ENCODE measurements around the gene HPS4.
A peak's percentile ranks its signal among the peaks of the same experiment; 100 is the strongest.

Gene HPS4

GRCh38 chr22:26462641-26463040 is 20.9 kb downstream of the HPS4 start:
- TF ChIP-seq CTCF (IDR thresholded peaks at IDR 0.05; ENCODE audit: low read depth, low read length), result no peak
- Histone ChIP-seq H3K36me3 (peaks cover 32% of the 10 kb centered on the region), H3K9me3 (no peaks in the 10 kb centered on the region), H3K4me3 (ENCODE audit: low read depth, low read length) (no peak overlapping the region), H3K4me1 (peaks cover 7% of the 10 kb centered on the region; the same call in 1 of the 2 replicates), H3K27me3 (no peaks in the 10 kb centered on the region)
- no peak for DNase-seq

- Histone ChIP-seq H3K36me3 (peaks cover 32% of the 10 kb centered on the region), H3K9me3 (no peaks in the 10 kb centered on the region), H3K4me1 (peaks cover 7% of the 10 kb centered on the region; the same call in 1 of the 2 replicates), H3K4me3 (ENCODE audit: low read depth, low read length) (no peak overlapping the region), H3K27me3 (no peaks in the 10 kb centered on the region)
- TF ChIP-seq CTCF (IDR thresholded peaks at IDR 0.05; ENCODE audit: low read depth, low read length), result no peak
- no peak for DNase-seq
These were observed 21.5 kb downstream of the HPS4 start for GRCh38 chr22:26462051-26462450.

- peak; percentile 95 for TF ChIP-seq CTCF (IDR thresholded peaks at IDR 0.05; ENCODE audit: low read depth, low read length)
- Histone ChIP-seq H3K36me3 (peaks cover 32% of the 10 kb centered on the region), H3K9me3 (no peaks in the 10 kb centered on the region), H3K4me3 (ENCODE audit: low read depth, low read length) (no peak overlapping the region), H3K27me3 (no peaks in the 10 kb centered on the region), H3K4me1 (peaks cover 7% of the 10 kb centered on the region; the same call in 1 of the 2 replicates)
- peak; percentile 87 for DNase-seq
These were observed 22.3 kb downstream of the HPS4 start for GRCh38 chr22:26461188-26461810.

GRCh38 chr22:26460202-26460601 is 23.4 kb downstream of the HPS4 start:
- peaks cover 24% of the 10 kb centered on the region for H3K36me3 ChIP-seq
- no peak for DNase-seq
- H3K27me3 ChIP-seq, result no peaks in the 10 kb centered on the region
- no peaks in the 10 kb centered on the region for H3K9me3 ChIP-seq
- TF ChIP-seq CTCF (IDR thresholded peaks at IDR 0.05; ENCODE audit: low read depth, low read length), result no peak
- peaks cover 7% of the 10 kb centered on the region; the same call in 1 of the 2 replicates for H3K4me1 ChIP-seq
- no peak overlapping the region for H3K4me3 ChIP-seq (ENCODE audit: low read depth, low read length)

GRCh38 chr22:26457661-26458272 is 25.8 kb downstream of the HPS4 start:
- no peaks in the 10 kb centered on the region for H3K9me3 ChIP-seq
- H3K4me3 ChIP-seq (ENCODE audit: low read depth, low read length), result no peak overlapping the region
- peaks cover 7% of the 10 kb centered on the region; the same call in 1 of the 2 replicates for H3K4me1 ChIP-seq
- DNase-seq, result no peak
- no peaks in the 10 kb centered on the region for H3K27me3 ChIP-seq
- no peak for TF ChIP-seq CTCF (IDR thresholded peaks at IDR 0.05; ENCODE audit: low read depth, low read length)
- peaks cover 7% of the 10 kb centered on the region for H3K36me3 ChIP-seq

Measured in BE2C (cell line).